Heart left ventricle (tissue), 16 donors: Measurements from ENCODE around the gene FMC1. TPM values are rescaled to one million over a fixed set of nuclear protein-coding genes. Genes with fewer than 3 reads are reported as not detected.
A peak's percentile ranks its signal among the peaks of the same experiment; 100 is the strongest.

ENCODE experiments used
- ATAC-seq, 4 donors: fragments of 200-7000 bp; cut with Tn5 transposase; one replicate each; pipeline ENCODE4 v1.9.1; 2020 to 2022; ENCODE audit warnings: moderate library complexity in 4 of 4, mild to moderate bottlenecking in 3 of 4, moderate number of reproducible peaks in 1 of 4
- DNase-seq, 5 donors: peaks; one replicate each; pipeline ENCODE4 v3.0.0-alpha.2; 2020
- H3K27ac ChIP-seq, 12 donors: fragments of 200-600 bp; sonication (generic) in 4 of 12; one replicate each; pipeline versions ENCODE4 v1.5.0 to v1.8.0; 2016 to 2022; ENCODE audit warnings: mild to moderate bottlenecking in 2 of 12
- H3K27me3 ChIP-seq, 9 donors: fragments of 200-600 bp; sonication (generic) in 2 of 9; one replicate each; pipeline versions ENCODE4 v1.5.1 to v1.8.0; 2016 to 2022; ENCODE audit warnings: mild to moderate bottlenecking in 3 of 9
- H3K36me3 ChIP-seq, 9 donors: fragments of 200-600 bp; sonication (generic) in 2 of 9; one replicate each; pipeline versions ENCODE4 v1.5.0 to v1.8.0; 2018 to 2022; ENCODE audit warnings: mild to moderate bottlenecking in 2 of 9
- H3K4me1 ChIP-seq, 12 donors: fragments of 200-600 bp; sonication (generic) in 4 of 12; one replicate each; pipeline versions ENCODE4 v1.5.0 to v1.8.0; 2016 to 2022; ENCODE audit warnings: mild to moderate bottlenecking in 3 of 12
- H3K4me3 ChIP-seq, 12 donors: fragments of 200-600 bp; sonication (generic) in 4 of 12; one replicate each; pipeline versions ENCODE4 v1.5.0 to v1.8.0; 2017 to 2022; ENCODE audit warnings: mild to moderate bottlenecking in 9 of 12, moderate library complexity in 4 of 12
- H3K9me3 ChIP-seq, 12 donors: fragments of 200-600 bp; sonication (generic) in 4 of 12; one replicate each; pipeline versions ENCODE4 v1.5.0 to v1.8.0; 2016 to 2022; ENCODE audit warnings: mild to moderate bottlenecking in 1 of 12
- CTCF ChIP-seq, 12 donors: fragments of 200-600 bp; sonication (generic) in 4 of 12; IDR thresholded peaks; one replicate each; pipeline versions ENCODE4 v1.5.0 to v1.8.0; 2018 to 2022; ENCODE audit warnings: antibody characterized with exemption in 12 of 12, mild to moderate bottlenecking in 5 of 12
- POLR2A ChIP-seq, 2 donors: fragments of 450-650 bp; IDR thresholded peaks; one replicate each; pipeline ENCODE4 v1.6.1; 2017; ENCODE audit warnings: antibody characterized with exemption in 2 of 2, mild to moderate bottlenecking in 2 of 2, moderate library complexity in 2 of 2
- WGBS, 4 donors: extraction: QIAGEN DNeasy Blood & Tissue Kit in 2 of 4; methylation state at CpG; one replicate each; pipeline versions ENCODE4 v1.1.5 to v1.1.7; 2013 to 2018; 5-methylcytosine and 5-hydroxymethylcytosine counted together
- intact Hi-C, 10 donors: fragments of 100-400 bp; cut with DNase I; formaldehyde crosslinking; loops; one replicate each; pipeline versions ENCODE4 v1.11.1 to v1.14.2; 2022
- polyA plus RNA-seq, 2 donors: library from polyadenylated mRNA; stranded (reverse); fragments of 200-250 nt; gene quantifications; one replicate each; pipeline ENCODE4 v1.2.3, GENCODE V29; 2013
- total RNA-seq, 9 donors: library from RNA; depleted of rRNA in 2 of 9; stranded (reverse); fragments of >200 nt in 2 of 9; fragmentation: NEBNext Ultra II Directional in 3 of 9; extraction: Animal tissue kit (Norgen Biotek cat#: 25700) in 3 of 9; gene quantifications; one replicate each; pipeline versions ENCODE4 v1.1.0 to v1.2.4, GENCODE V29; 2016 to 2023
- donor health status: ischemic (EF 13 %, LVEDD 7.1; RV severe dilation, severe dysfunction).
- donor health status: healthy with polysubstance abuse.
- donor health status: DM: no; HTN: yes; CAD: no.
- donor health status: DM: no; HTN: no; CAD: no.
- donor health status: ischemic (EF 25% LVEDD 6.9; RV normal size, moderate dysfunction).
- donor health status: ischemic (EF 25% LVEDD 5.7; RV mildly dilated, moderate dysfunction).
- donor health status: healthy.
- donor health status: DM: yes; HTN: yes; CAD: no.
- donor health status: ischemic (EF 35%, LVEDD 5.7; RV mildly dilated, moderate dysfunction).
- donor health status: nonischemic (EF 11% LVEDD 7.7; RV severe dilation, severe dysfunction).
- donor health status: DM: yes; HTN: yes; CAD: no.
- donor health status: PGD.
- donor health status: ischemic (EF 29% LVEDD 5.4; RV normal size, mild dysfunction).
- donor health status: nonischemic (EF 23%, LVEDD 6.1; RV moderate dilation, normal function).

FMC1 gene
- total and polyA plus RNA-seq, 11 donors = 19.0 to 95.7 (median 33.8) TPM

GRCh38 chr7:139359366-139360209 is 18.5 kb downstream of the FMC1 start, which contains the start of gene LUC7L2:
TSS of gene LUC7L2 (plus strand) at chr7:139359894. CDS start at chr7:139360262, 368 bp downstream.
- Histone ChIP-seq H3K27me3 (no peaks in the 10 kb centered on the region), H3K4me1 (peaks cover 5 to 47% (median 32%) of the 10 kb centered on the region in 12 donors), H3K27ac (peak within 1 kb of the TSS; percentile 95 to 100 (median 99)), H3K4me3 (peak within 1 kb of the TSS; percentile 79 to 100 (median 92)), H3K36me3 (peaks cover 0 to 17% (median 11%) of the 10 kb centered on the region in 9 donors), H3K9me3 (no peaks in the 10 kb centered on the region)
- ATAC-seq (peak; percentile 96 to 97 (median 96)), DNase-seq (peak; percentile 100)
- WGBS, 4 donors = 0 to 2% (median 1%) methylated on average over 34 to 98 of the region's 98 CpGs
- TF ChIP-seq POLR2A (IDR thresholded peaks at IDR 0.05) = peak; percentile 24 to 85
- TF ChIP-seq CTCF (IDR thresholded peaks at IDR 0.05) = peak in 5 of 12 donors; percentile 5 to 32 (median 7)
- intact Hi-C loops = loop anchor here in 9 of 10 donors (1.0 to 2.0 kb wide), 3 partner anchors 18 to 19 kb away; partner anchors contain the start of gene FMC1 (in 6 of the 9)

- Histone ChIP-seq H3K4me1 (peaks cover 5 to 52% (median 32%) of the 10 kb centered on the region in 12 donors), H3K36me3 (peaks cover 0 to 25% (median 19%) of the 10 kb centered on the region in 9 donors), H3K27ac (peak overlapping the region; percentile 95 to 100 (median 99)), H3K4me3 (peak overlapping the region; percentile 79 to 100 (median 92)), H3K9me3 (no peaks in the 10 kb centered on the region), H3K27me3 (no peaks in the 10 kb centered on the region)
- peak in 1 of 2 donors; percentile 51 for TF ChIP-seq POLR2A (IDR thresholded peaks at IDR 0.05)
- no peak for TF ChIP-seq CTCF (IDR thresholded peaks at IDR 0.05)
- intact Hi-C loops = no loop called here
- ATAC-seq (peak; percentile 86 to 89 (median 88)), DNase-seq (peak; percentile 97 to 98 (median 97))
- WGBS, 4 donors = 0 to 1% (median 0%) methylated on average over 30 to 47 of the region's 47 CpGs
Measured at GRCh38 chr7:139360210-139360947, 19.2 kb downstream of the FMC1 start.

- TF ChIP-seq POLR2A (IDR thresholded peaks at IDR 0.05) (no peak), CTCF (IDR thresholded peaks at IDR 0.05) (no peak)
- peak overlapping the region; percentile 79 to 100 (median 92) for H3K4me3 ChIP-seq
- no peaks in the 10 kb centered on the region for H3K9me3 ChIP-seq
- intact Hi-C loops = no loop called here
- H3K27me3 ChIP-seq = no peaks in the 10 kb centered on the region
- ATAC-seq = no peak
- 0 to 3% (median 0%) methylated on average over 2 of the region's 2 CpGs for WGBS, 4 donors
- H3K27ac ChIP-seq = peak overlapping the region in 11 of 12 donors; percentile 98 to 100 (median 99)
- H3K4me1 ChIP-seq = peaks cover 5 to 56% (median 34%) of the 10 kb centered on the region in 12 donors
- peaks cover 0 to 30% (median 20%) of the 10 kb centered on the region in 9 donors for H3K36me3 ChIP-seq
- DNase-seq = no peak
Measured at GRCh38 chr7:139360948-139361307, 19.8 kb downstream of the FMC1 start.
